ENCODE data around the gene LYSMD4.

LYSMD4 gene

GRCh38 chr15:99729920-99730319 is 3.3 kb downstream of the LYSMD4 start:
- no peak for DNase-seq

GRCh38 chr15:99729327-99729726 is 3.9 kb downstream of the LYSMD4 start:
- DNase-seq = no peak

GRCh38 chr15:99728916-99729315 is 4.3 kb downstream of the LYSMD4 start:
- no peak for DNase-seq

- DNase-seq = no peak
These were observed 5.5 kb downstream of the LYSMD4 start for GRCh38 chr15:99727733-99728132.

GRCh38 chr15:99727330-99727729 is 5.9 kb downstream of the LYSMD4 start:
- no peak for DNase-seq

- DNase-seq = no peak
These were observed 6.9 kb downstream of the LYSMD4 start for GRCh38 chr15:99726333-99726732.

- no peak for DNase-seq
These were observed 10.8 kb downstream of the LYSMD4 start for GRCh38 chr15:99722406-99722805.

GRCh38 chr15:99721896-99722295 is 11.3 kb downstream of the LYSMD4 start:
- no peak for DNase-seq

GRCh38 chr15:99721104-99721778 is 12.0 kb downstream of the LYSMD4 start:
- no peak for DNase-seq

- DNase-seq = no peak
These were observed 12.7 kb downstream of the LYSMD4 start for GRCh38 chr15:99720533-99720932.

GRCh38 chr15:99719096-99719541 is 14.1 kb downstream of the LYSMD4 start:
- DNase-seq = no peak

- DNase-seq = no peak
These were observed 14.8 kb downstream of the LYSMD4 start for GRCh38 chr15:99718421-99718820.

- DNase-seq = no peak
These were observed 15.9 kb downstream of the LYSMD4 start for GRCh38 chr15:99717161-99718009.

- DNase-seq = no peak
These were observed 16.6 kb downstream of the LYSMD4 start for GRCh38 chr15:99716540-99717095.

- DNase-seq = no peak
These were observed 20.8 kb downstream of the LYSMD4 start for GRCh38 chr15:99712415-99712814.

GRCh38 chr15:99711625-99712024 is 21.6 kb downstream of the LYSMD4 start:
- DNase-seq = no peak

- DNase-seq = no peak
These were observed 23.8 kb downstream of the LYSMD4 start for GRCh38 chr15:99709243-99709986.

- no peak for DNase-seq
These were observed 24.7 kb downstream of the LYSMD4 start for GRCh38 chr15:99708563-99708962.

GRCh38 chr15:99707473-99708270 is 25.6 kb downstream of the LYSMD4 start:
- no peak for DNase-seq

GRCh38 chr15:99706557-99707303 is 26.5 kb downstream of the LYSMD4 start:
- DNase-seq = no peak

- no peak for DNase-seq
These were observed 28.8 kb downstream of the LYSMD4 start for GRCh38 chr15:99704444-99704838.

All from activated CD4-positive, alpha-beta T cell treated with anti-CD3 and anti-CD28 coated beads for 1 hour (primary cell).